T47D (cell line): ENCODE measurements around the gene PDE4D.

Experiments used
- DNase-seq, 2 experiments: peaks; one replicate each; pipeline versions ENCODE4 v3.0.0 to v3.0.0-alpha.2; 2011 to 2012; ENCODE audit warnings: low read depth in 1 of 2, low spot score in 1 of 2
- JUND ChIP-seq: IDR thresholded peaks from 2 replicates; pipeline ENCODE4 v1.6.1; 2012; ENCODE audit warnings: low read depth
- in situ Hi-C: cut with HindIII; loops from 2 replicates; pipeline ENCODE4 v1.10.0; 2016; ENCODE audit warnings: low sequenced_read_pairs, low pct_unique_long_range_greater_than_20kb

Gene PDE4D

GRCh38 chr5:59620535-59621212 lies 272.9 kb downstream of the PDE4D start:
- TF ChIP-seq JUND = no peak
- in situ Hi-C loops = no loop called here
- DNase-seq = no peak

- in situ Hi-C loops = no loop called here
- no peak for TF ChIP-seq JUND
- DNase-seq = no peak
Observed at GRCh38 chr5:59618644-59619043, 274.9 kb downstream of the PDE4D start.

- in situ Hi-C loops = no loop called here
- no peak for DNase-seq
- TF ChIP-seq JUND = no peak
Observed at GRCh38 chr5:59617186-59617771, 276.2 kb downstream of the PDE4D start.

GRCh38 chr5:59616413-59616812 lies 277.1 kb downstream of the PDE4D start:
- in situ Hi-C loops = no loop called here
- DNase-seq = no peak
- no peak for TF ChIP-seq JUND

GRCh38 chr5:59615272-59615671 lies 278.3 kb downstream of the PDE4D start:
- DNase-seq = no peak
- TF ChIP-seq JUND = no peak
- in situ Hi-C loops = no loop called here

- DNase-seq = no peak
- in situ Hi-C loops = no loop called here
- TF ChIP-seq JUND = no peak
Observed at GRCh38 chr5:59609501-59610265, 283.8 kb downstream of the PDE4D start.

- no peak for TF ChIP-seq JUND
- in situ Hi-C loops = no loop called here
- DNase-seq = no peak
Observed at GRCh38 chr5:59608745-59609144, 284.8 kb downstream of the PDE4D start.

GRCh38 chr5:59607138-59607765 lies 286.3 kb downstream of the PDE4D start:
- no peak for TF ChIP-seq JUND
- no peak for DNase-seq
- in situ Hi-C loops = no loop called here

GRCh38 chr5:59605915-59606314 lies 287.6 kb downstream of the PDE4D start:
- TF ChIP-seq JUND = no peak
- in situ Hi-C loops = no loop called here
- DNase-seq = no peak

- no peak for TF ChIP-seq JUND
- DNase-seq = no peak
- in situ Hi-C loops = no loop called here
Observed at GRCh38 chr5:59604111-59604510, 289.4 kb downstream of the PDE4D start.

GRCh38 chr5:59600998-59601397 lies 292.5 kb downstream of the PDE4D start:
- TF ChIP-seq JUND = no peak
- in situ Hi-C loops = no loop called here
- no peak for DNase-seq

GRCh38 chr5:59600153-59600552 lies 293.4 kb downstream of the PDE4D start:
- in situ Hi-C loops = no loop called here
- DNase-seq = no peak
- no peak for TF ChIP-seq JUND

GRCh38 chr5:59599729-59600128 lies 293.8 kb downstream of the PDE4D start:
- no peak for DNase-seq
- in situ Hi-C loops = no loop called here
- TF ChIP-seq JUND = no peak
